Measurements from ENCODE around the gene TPPP2. TPM values are rescaled to one million over a fixed set of nuclear protein-coding genes. Genes with fewer than 3 reads are reported as not detected.

The TPPP2 gene
- total RNA-seq, 1 experiment from 2014 or later = not detected

Other genes starting within 250 kb of the TPPP2 start
- not detected in 2 replicates for gene RNASE6, start 248.9 kb upstream of the TPPP2 start, total RNA-seq (2014; rRNA removed; shearing (Covaris generic))
- gene RNASE1, start 227.4 kb upstream of the TPPP2 start, total RNA-seq (2014; rRNA removed; shearing (Covaris generic)) = 0.21 TPM in 1 of 2 replicates, not detected in the other
- not detected in 2 replicates for gene RNASE3, start 138.8 kb upstream of the TPPP2 start, total RNA-seq (2014; rRNA removed; shearing (Covaris generic))
- gene RNASE2, start 74.7 kb upstream of the TPPP2 start, total RNA-seq (2014; rRNA removed; shearing (Covaris generic)) = not detected in 2 replicates
- gene METTL17, start 40.2 kb upstream of the TPPP2 start, total RNA-seq (2014; rRNA removed; shearing (Covaris generic)) = 38.0 and 47.1 TPM in 2 replicates
- gene SLC39A2, start 30.9 kb upstream of the TPPP2 start, total RNA-seq (2014; rRNA removed; shearing (Covaris generic)) = not detected in 2 replicates
- gene NDRG2, start 5.2 kb upstream of the TPPP2 start, total RNA-seq (2014; rRNA removed; shearing (Covaris generic)) = 12.0 and 13.4 TPM in 2 replicates
- not detected in 2 replicates for gene RNASE13, start 4.6 kb downstream of the TPPP2 start, total RNA-seq (2014; rRNA removed; shearing (Covaris generic))
- gene RNASE7, start 12.1 kb downstream of the TPPP2 start, total RNA-seq (2014; rRNA removed; shearing (Covaris generic)) = not detected in 2 replicates
- not detected in 2 replicates for gene RNASE8, start 27.6 kb downstream of the TPPP2 start, total RNA-seq (2014; rRNA removed; shearing (Covaris generic))
- gene ARHGEF40, start 40.1 kb downstream of the TPPP2 start, total RNA-seq (2014; rRNA removed; shearing (Covaris generic)) = 16.0 and 19.7 TPM in 2 replicates
- 5.5 and 5.9 TPM in 2 replicates for gene ZNF219, start 68.4 kb downstream of the TPPP2 start, total RNA-seq (2014; rRNA removed; shearing (Covaris generic))
- 0.11 TPM in 1 of 2 replicates, not detected in the other for gene TMEM253, start 70.8 kb downstream of the TPPP2 start, total RNA-seq (2014; rRNA removed; shearing (Covaris generic))
- gene OR5AU1, start 125.8 kb downstream of the TPPP2 start, total RNA-seq (2014; rRNA removed; shearing (Covaris generic)) = not detected in 2 replicates
- 520 and 523 TPM in 2 replicates for gene HNRNPC, start 239.2 kb downstream of the TPPP2 start, total RNA-seq (2014; rRNA removed; shearing (Covaris generic))
- 0.08 and 0.21 TPM in 2 replicates for gene RPGRIP1, start 249.9 kb downstream of the TPPP2 start, total RNA-seq (2014; rRNA removed; shearing (Covaris generic))

Measured in SK-MEL-5 (cell line).